HG03139 (cell line): ENCODE results near the gene NUP93.

ENCODE experiments used
- ATAC-seq: cut with Tn5 transposase; IDR thresholded peaks from one replicate; pipeline ENCODE4 v1.9.1; 2021; ENCODE audit not compliant: unreplicated experiment

NUP93 gene

DNA sequence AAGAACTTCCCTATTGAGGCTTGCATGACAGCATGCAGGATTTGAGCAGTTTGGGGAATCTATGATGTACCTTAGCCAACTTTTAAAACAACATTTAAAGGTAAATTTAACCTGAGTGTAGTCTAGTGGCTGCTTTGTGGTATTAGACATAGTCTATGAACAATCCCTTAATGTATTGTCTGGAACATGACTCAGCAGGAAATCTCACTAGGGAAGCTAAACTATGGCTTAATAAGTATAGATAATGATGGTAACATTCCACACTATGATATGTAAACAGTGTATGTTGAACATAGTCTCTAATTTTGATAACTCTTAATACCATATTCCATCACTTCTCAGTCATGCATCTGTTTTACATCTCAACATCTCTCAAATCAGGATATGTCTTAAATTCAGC is 83.0 kb downstream of the NUP93 start:
- ATAC-seq, result no peak

DNA sequence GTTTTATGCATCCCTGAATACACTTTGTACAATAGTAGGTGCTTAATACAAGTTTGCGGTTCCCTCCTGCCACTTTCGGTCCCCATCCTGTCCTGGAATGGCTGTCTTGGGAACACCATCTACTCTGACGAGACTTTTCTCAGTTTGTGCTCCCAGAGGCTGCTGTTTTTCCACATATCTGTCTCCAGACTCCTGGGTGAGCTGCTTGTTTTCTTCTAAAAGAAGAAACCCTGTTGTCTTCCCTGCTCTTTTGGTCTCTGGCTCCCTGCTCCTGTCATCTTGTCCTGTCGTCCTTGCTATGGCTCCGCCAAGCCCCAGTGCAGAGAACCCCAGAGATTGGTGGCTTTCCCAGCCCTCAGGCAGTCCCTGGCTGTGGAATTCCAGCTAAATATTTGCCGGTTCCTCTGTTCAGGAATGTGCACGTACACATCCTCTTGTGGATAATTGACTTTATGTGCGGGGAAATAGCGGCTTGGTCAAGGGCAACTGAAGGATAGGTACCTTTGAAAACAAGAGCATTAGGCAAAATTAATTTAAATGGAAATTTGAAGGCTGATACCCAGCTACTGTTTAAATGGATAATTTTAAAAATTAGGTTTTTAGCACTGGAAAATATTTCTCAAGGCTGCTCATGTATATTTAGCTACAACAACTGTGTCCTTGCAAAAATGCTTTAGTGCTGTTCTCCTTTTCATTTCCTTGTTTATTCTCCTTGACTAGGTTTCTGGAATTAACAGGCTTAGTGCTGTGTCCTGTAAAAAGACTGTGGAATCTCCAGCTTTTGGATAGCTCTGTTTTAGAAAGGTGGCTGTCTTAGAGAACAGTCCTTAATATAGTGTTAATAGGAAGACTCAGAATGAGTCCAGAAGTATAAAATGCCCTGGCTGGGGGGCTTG is 84.9 kb downstream of the NUP93 start:
- ATAC-seq, result no peak

- no peak for ATAC-seq
Measured at GRCh38 chr16:56815721-56816120, 85.8 kb downstream of the NUP93 start.

DNA sequence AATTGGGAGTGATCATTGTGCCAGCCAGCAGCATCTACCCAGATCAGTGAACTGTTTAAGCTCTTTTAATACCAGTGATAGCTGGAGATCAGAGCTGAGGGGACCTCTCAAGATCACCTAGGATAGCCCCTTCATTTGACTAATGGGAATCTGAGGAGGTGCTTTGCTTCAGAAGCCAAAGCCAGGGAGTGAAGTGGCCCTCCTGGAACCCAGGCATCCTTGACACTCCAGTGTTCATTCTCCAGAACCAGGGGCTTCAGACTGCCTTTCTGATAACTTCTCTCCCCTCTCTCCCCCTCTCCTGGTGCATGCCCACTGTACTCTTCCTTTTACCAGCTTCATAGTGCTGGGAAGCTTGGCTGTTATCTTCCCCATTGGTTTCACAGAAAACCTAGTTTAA is 87.1 kb downstream of the NUP93 start:
- no peak for ATAC-seq

- no peak for ATAC-seq
Measured at GRCh38 chr16:56817938-56818337, 88.0 kb downstream of the NUP93 start.

GRCh38 chr16:56823081-56823733 is 93.3 kb downstream of the NUP93 start:
- ATAC-seq, result no peak

- ATAC-seq, result no peak
Measured at GRCh38 chr16:56824331-56824730, 94.4 kb downstream of the NUP93 start.

DNA sequence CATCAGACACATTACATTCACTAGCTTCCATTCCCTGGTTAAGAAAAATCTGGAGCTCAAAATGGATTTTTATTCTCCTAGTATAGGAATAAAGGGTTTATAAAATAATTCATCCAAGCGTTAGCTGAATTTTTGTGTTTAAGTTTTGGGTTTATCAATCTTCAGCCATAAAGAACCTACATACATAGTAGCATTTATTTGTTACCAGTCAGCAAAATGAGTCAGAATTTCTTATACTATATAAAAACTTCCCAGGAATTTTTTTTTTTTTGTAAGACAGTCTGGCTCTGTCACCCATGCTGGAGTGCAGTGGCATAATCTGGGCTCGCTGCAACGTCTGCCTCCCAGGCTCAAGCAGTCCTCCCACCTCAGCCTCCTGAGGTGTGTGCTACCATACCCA is 94.9 kb downstream of the NUP93 start:
- ATAC-seq, result no peak

GRCh38 chr16:56825826-56826225 is 95.9 kb downstream of the NUP93 start:
- ATAC-seq, result no peak

- no peak for ATAC-seq
Measured at GRCh38 chr16:56828647-56829046, 98.7 kb downstream of the NUP93 start.

- ATAC-seq, result no peak
Measured at GRCh38 chr16:56830669-56831068, 100.7 kb downstream of the NUP93 start.

DNA sequence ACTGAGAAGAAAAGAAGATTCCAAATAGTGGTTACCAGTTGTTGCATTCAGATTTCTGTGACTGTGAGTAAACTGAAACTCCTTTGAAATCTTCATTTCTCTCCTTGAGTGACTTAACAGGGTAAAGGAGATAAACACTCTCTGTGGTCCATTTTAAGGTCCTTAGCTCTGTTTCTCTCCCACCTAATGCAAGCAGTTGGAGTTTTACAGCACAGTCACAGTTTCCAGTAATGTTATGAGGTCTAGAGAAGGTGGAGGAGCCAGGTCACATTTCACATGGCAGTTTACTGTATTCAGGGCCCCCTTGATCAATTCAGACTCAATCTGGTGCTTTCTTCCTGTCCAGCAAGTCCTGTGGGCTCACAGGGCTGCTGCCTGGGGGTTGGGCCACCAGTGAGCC is 102.8 kb downstream of the NUP93 start:
- no peak for ATAC-seq

- no peak for ATAC-seq
Measured at GRCh38 chr16:56833243-56833970, 103.5 kb downstream of the NUP93 start.

DNA sequence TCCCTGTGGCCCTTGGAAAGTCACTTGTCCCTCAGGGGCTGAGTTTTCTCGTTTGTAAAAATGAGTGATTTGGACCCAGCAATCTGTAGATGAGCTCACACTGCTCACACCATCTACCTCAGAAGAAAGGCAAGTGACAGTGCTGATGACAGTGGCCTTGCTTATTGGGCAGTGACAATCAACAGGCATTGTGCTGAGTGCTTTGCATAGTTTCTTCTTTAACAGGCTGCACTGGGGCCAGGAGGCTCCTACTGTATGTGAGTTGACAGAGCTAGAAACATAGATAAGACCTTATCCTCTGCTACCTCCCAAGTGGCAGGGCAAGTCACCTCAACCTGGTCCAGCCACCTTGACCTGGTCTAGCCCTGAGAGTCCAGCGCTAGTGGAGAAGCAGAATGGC is 105.4 kb downstream of the NUP93 start:
- ATAC-seq, result no peak

DNA sequence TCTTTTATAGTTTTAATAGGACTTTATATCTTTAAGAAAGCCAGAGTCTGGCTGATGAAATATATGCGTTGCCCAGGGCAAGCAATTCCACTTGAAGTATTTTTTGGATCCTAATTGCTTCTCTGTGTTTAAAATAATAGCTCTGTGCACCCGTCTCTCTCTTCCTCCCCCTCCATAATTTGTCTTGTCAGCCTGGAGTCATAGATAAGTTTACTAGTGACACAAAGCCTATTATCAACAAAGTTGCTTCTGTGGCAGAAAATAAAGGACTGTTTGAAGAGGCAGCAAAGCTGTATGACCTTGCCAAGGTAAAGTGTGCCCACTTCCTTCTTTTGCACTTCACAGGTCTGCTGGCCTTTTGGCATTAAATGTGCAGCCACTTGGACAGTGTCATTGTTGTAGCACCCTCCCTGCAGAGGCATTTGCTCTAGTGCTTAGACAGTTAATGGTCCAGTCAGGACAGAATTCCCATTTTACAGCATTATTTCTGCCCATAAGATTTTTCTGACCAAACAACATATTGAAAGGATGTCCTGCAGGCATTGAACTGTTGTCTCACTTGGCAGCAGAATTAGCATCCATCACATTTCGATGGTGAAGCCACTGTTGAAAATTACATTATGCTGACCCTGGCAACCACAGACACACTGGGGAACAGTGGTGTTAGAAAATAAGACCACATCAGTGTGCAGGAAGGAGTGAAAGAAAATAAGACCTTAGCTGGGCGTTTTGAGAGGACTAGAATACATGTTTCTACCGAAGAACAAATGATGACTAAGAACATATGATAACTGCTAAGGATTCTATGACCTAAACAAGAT is 106.7 kb downstream of the NUP93 start:
- no peak for ATAC-seq

DNA sequence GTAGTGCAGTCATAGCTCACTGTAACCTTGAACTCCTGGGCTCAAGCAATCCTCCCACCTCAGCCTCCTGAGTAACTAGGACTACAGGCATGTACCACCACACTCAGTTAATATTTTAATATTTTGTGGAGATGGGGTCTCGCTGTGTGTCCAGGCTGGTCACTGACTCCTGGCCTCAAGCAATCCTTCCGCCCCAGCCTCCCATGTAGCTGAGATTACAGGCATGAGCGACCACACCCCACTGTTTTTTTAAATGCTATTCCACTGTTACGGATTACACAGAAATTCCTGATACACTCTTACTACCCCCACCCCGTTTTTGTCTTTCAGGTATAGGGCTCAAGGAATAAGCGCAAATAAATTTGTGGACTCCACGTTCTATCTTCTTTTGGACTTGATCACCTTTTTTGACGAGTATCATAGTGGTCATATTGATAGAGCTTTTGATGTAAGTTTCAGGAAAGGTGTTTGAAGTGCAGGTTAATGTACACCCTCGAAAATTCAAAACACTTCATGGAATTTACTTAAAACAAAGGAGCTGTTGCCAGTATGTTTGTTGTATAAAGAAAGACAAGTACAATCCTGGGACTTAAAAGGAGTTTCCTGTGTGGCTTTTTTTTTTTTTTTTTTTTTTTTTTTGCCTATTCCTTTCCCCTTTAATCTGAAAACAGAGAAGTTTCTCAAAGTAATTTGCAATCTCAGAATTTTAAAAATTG is 108.9 kb downstream of the NUP93 start:
- no peak for ATAC-seq

GRCh38 chr16:56841233-56841632 is 111.3 kb downstream of the NUP93 start:
- no peak for ATAC-seq

GRCh38 chr16:56841659-56842058 is 111.7 kb downstream of the NUP93 start:
- no peak for ATAC-seq

DNA sequence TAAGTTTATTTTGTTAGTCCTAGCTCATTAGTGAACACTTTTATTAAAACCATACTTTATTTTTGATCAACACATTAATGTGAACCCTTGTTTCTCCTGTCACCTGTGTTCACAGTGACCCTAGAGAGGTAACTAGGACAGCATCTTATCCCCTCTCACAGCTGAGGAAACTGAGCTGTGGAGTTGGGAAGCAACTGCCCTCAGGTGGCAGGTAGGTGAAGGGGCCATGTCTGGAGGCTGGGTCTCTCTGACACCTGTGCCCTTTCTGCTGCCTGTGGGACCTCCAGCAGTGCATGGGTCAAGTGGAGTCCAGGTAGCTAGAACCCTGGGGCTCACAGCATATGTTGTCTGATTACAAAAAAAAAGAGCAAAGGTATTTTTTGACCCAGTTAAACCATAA is 112.2 kb downstream of the NUP93 start:
- ATAC-seq, result no peak

- ATAC-seq, result no peak
Measured at GRCh38 chr16:56844056-56844455, 114.1 kb downstream of the NUP93 start.
